Esophagus squamous epithelium (tissue), 4 donors: Measurements from ENCODE around the gene UNC5C.

Experiments used
- POLR2A ChIP-seq, 4 donors: fragments of 450-650 bp; IDR thresholded peaks; one replicate each; pipeline ENCODE4 v1.6.1; 2017; ENCODE audit warnings: antibody characterized with exemption in 4 of 4, mild to moderate bottlenecking in 4 of 4, moderate library complexity in 3 of 4
- TF ChIP-seq, protein P1 (sequence below), 6 experiments: fragments of 450-650 bp in 4 of 6; fragments of 200-600 bp in 2 of 6; sonication (generic) in 2 of 6; IDR thresholded peaks; one replicate each; pipeline ENCODE4 v1.5.1; 2016 to 2019; ENCODE audit warnings: antibody characterized with exemption in 6 of 6, mild to moderate bottlenecking in 4 of 6, moderate library complexity in 4 of 6

DNA sequence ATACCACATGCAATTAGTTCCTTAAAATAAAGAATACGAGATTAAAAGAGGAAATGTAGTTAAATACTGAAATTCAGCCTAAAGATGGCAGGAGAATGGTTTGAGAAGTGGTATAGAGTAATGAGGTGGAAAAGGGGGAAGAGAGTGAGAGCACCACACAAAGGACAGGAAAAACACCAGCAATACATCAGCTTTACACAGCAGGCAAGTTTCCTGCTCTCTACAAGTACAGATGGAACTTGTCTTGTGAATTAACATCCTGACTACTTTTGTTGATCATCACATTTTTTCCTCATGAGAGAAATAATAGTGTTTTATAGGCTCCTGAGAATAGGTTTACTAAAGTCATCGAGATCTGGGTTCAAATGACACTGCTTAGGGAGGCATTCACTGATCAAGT lies 2.9 kb upstream of the UNC5C start:
- TF ChIP-seq, protein P1, sequence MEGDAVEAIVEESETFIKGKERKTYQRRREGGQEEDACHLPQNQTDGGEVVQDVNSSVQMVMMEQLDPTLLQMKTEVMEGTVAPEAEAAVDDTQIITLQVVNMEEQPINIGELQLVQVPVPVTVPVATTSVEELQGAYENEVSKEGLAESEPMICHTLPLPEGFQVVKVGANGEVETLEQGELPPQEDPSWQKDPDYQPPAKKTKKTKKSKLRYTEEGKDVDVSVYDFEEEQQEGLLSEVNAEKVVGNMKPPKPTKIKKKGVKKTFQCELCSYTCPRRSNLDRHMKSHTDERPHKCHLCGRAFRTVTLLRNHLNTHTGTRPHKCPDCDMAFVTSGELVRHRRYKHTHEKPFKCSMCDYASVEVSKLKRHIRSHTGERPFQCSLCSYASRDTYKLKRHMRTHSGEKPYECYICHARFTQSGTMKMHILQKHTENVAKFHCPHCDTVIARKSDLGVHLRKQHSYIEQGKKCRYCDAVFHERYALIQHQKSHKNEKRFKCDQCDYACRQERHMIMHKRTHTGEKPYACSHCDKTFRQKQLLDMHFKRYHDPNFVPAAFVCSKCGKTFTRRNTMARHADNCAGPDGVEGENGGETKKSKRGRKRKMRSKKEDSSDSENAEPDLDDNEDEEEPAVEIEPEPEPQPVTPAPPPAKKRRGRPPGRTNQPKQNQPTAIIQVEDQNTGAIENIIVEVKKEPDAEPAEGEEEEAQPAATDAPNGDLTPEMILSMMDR (IDR thresholded peaks at IDR 0.05), result no peak
- TF ChIP-seq POLR2A (IDR thresholded peaks at IDR 0.05), result no peak
